Lower lobe of right lung (tissue), 2 donors: ENCODE results near the gene OSM. TPM values are rescaled to one million over a fixed set of nuclear protein-coding genes. Genes with fewer than 3 reads are reported as not detected.

Source experiments
- ATAC-seq, 2 donors: fragments of 200-7000 bp; cut with Tn5 transposase; one replicate each; pipeline ENCODE4 v1.9.1; 2020 to 2022; ENCODE audit warnings: mild to moderate bottlenecking in 2 of 2, moderate library complexity in 2 of 2
- DNase-seq: peaks from one replicate; pipeline ENCODE4 v3.0.0-alpha.2; 2020
- H3K27ac ChIP-seq: fragments of 200-600 bp; one replicate; pipeline ENCODE4 v1.8.0; 2022
- H3K27me3 ChIP-seq: fragments of 200-600 bp; one replicate; pipeline ENCODE4 v1.8.0; 2022; ENCODE audit warnings: low read depth
- H3K36me3 ChIP-seq: fragments of 200-600 bp; one replicate; pipeline ENCODE4 v1.8.0; 2022; ENCODE audit warnings: mild to moderate bottlenecking
- H3K4me1 ChIP-seq: fragments of 200-600 bp; one replicate; pipeline ENCODE4 v1.8.0; 2022
- H3K4me3 ChIP-seq: fragments of 200-600 bp; one replicate; pipeline ENCODE4 v1.8.0; 2022; ENCODE audit warnings: mild to moderate bottlenecking
- H3K9me3 ChIP-seq: fragments of 200-600 bp; one replicate; pipeline ENCODE4 v1.8.0; 2022
- CTCF ChIP-seq: fragments of 200-600 bp; IDR thresholded peaks from one replicate; pipeline ENCODE4 v1.8.0; 2022; ENCODE audit warnings: antibody characterized with exemption, mild to moderate bottlenecking
- intact Hi-C: fragments of 100-400 bp; cut with DNase I; formaldehyde crosslinking; loops from one replicate; pipeline ENCODE4 v1.11.0; 2022
- total RNA-seq: library from RNA; stranded (reverse); fragmentation: NEBNext Ultra II Directional; extraction: Animal tissue kit (Norgen Biotek cat#: 25700); gene quantifications from one replicate; pipeline ENCODE4 v1.2.1, GENCODE V29; 2021
- donor health status: DM: no; HTN: yes; CAD: no; lungs with severe emphysema.

Gene OSM
- total RNA-seq, 1 donor from 2014 or later, result 1.1 TPM

DNA sequence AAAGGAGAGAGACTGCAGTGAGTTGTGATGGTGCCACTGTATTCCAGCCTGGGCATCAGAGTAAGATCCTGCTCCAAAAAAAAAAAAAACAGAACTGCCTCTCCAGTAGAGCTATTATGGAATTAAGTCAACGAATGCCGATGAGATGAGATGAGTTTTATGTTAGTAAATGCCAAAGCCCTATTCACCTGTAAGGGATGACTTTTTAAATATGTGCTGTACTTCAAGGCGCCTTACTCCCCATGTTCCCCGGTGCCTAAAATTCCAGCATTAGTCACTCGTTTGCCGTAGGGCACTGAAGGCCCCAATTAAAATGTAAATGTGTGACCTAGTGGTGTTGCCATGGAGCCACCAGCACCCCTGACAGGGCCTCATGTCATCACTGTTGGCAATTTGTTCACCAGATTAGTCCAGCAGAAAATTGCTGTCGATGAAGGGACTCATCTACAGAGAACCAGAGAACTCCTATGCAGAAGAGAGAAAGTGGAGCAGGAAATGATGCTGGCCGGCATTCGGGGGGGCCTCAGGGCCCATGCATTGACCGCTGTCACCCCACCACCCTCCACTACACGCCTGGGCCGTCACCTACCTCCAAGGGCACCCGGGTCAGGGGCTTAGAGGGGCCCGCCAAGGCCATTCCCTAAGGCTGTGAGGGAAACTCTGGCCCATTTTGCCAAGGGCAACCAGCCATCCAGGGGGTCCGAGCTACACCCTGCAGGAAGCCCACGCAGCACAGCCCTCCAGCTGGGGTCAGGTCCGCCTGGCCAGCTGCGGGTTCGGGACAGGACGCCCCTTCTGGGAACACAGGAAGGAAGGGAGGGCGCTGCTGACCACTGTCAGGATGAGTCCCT lies 37.9 kb downstream of the OSM start:
- Histone ChIP-seq H3K9me3 (no peaks in the 10 kb centered on the region), H3K27me3 (peaks cover 8% of the 10 kb centered on the region), H3K27ac (no peak overlapping the region), H3K36me3 (no peaks in the 10 kb centered on the region), H3K4me3 (no peak overlapping the region), H3K4me1 (no peaks in the 10 kb centered on the region)
- DNase-seq (no peak), ATAC-seq (peak; percentile 28 to 78)
- intact Hi-C loops, result no loop called here
- no peak for TF ChIP-seq CTCF

DNA sequence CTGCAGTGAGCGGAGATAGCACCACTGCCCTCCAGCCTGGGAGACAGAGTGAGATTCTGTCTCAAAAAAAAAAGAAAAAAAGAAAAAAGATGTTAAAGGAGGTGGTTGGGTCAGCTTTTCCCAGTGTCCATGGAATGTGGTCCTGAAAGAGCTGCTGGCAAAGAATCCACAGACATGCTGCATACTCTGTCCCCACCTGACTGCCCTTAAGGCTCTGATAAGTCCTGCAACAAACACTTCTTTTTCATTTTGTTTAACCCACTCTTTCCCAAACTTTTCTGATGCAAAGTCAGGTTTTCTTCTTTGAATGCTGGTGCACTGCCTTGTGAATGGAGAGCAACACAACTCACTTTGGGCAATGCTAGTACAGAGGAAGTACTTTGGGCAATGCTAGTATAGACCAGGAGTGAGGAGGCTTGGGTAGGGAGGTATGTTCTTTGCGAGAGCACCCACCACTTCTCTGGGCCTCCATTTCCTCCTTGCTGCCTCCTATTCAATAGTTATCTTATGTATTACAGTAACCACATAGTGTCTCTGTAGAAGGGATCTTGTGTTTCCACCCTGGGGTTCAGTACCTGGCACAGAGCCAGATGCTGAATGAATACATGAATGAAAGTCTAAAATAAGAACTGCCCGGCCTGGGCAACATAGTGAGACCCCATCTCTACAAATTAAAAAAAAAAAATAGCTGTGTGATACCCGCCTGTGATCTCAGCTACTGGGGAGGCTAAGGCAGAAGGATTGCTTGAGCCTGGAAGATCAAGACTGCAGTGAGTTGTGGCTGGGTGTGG lies 39.0 kb downstream of the OSM start:
- TF ChIP-seq CTCF, result no peak
- ATAC-seq (no peak), DNase-seq (no peak)
- Histone ChIP-seq H3K4me1 (no peaks in the 10 kb centered on the region), H3K9me3 (no peaks in the 10 kb centered on the region), H3K36me3 (no peaks in the 10 kb centered on the region), H3K27ac (no peak overlapping the region), H3K4me3 (no peak overlapping the region), H3K27me3 (peaks cover 9% of the 10 kb centered on the region)
- intact Hi-C loops, result no loop called here

- Histone ChIP-seq H3K4me1 (peaks cover under 1% of the 10 kb centered on the region), H3K27ac (no peak overlapping the region), H3K27me3 (peaks cover 5% of the 10 kb centered on the region), H3K4me3 (no peak overlapping the region), H3K36me3 (no peaks in the 10 kb centered on the region), H3K9me3 (no peaks in the 10 kb centered on the region)
- TF ChIP-seq CTCF, result no peak
- intact Hi-C loops, result no loop called here
- DNase-seq (no peak), ATAC-seq (no peak)
Observed at GRCh38 chr22:30226192-30226832, 40.3 kb downstream of the OSM start.

DNA sequence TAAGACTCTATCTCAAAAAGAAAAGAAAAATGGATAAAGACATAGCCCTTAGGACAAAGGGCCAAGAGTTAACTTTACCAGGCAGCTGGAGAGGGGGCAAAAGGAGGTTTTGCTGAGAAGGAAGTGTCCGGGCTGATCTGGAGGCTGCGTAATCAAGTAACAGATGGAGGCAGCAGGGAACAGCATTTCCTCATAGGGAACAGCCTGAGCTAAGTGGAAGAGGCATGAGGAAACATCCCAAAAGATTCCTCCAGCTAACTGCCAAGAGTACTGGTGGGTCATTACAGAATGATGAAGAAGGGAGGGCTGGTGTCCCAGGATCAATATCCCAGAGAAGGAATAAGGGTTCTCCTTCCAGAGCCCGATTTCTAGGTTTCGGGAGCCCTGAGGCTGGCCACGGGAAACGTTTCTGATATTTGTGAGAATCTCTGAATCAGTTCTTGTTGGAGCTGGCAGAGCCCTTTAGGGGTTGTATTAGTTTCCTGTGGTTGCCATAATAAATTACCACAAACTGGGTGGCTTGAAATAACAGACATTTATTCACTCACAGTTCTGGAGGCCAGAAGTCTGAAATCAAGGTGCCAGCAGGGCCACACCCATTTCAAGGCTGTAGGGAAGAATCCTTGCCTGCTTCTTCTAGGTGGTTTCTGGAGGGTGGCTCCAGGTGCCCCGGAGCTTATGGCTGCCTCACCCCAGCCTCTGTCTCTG lies 41.3 kb downstream of the OSM start:
- DNase-seq (no peak), ATAC-seq (no peak)
- no peaks in the 10 kb centered on the region for H3K9me3 ChIP-seq
- peaks cover 9% of the 10 kb centered on the region for H3K4me1 ChIP-seq
- intact Hi-C loops, result no loop called here
- no peak overlapping the region for H3K4me3 ChIP-seq
- H3K27me3 ChIP-seq, result peaks cover 5% of the 10 kb centered on the region
- no peak for TF ChIP-seq CTCF
- H3K27ac ChIP-seq, result no peak overlapping the region
- H3K36me3 ChIP-seq, result no peaks in the 10 kb centered on the region
